HG03060 (cell line): Measurements from ENCODE around the gene NAV2.

Experiments
- ATAC-seq: cut with Tn5 transposase; IDR thresholded peaks from one replicate; pipeline ENCODE4 v1.9.1; 2021; ENCODE audit warnings: low read depth, moderate number of reproducible peaks; ENCODE audit not compliant: unreplicated experiment

The NAV2 gene

DNA sequence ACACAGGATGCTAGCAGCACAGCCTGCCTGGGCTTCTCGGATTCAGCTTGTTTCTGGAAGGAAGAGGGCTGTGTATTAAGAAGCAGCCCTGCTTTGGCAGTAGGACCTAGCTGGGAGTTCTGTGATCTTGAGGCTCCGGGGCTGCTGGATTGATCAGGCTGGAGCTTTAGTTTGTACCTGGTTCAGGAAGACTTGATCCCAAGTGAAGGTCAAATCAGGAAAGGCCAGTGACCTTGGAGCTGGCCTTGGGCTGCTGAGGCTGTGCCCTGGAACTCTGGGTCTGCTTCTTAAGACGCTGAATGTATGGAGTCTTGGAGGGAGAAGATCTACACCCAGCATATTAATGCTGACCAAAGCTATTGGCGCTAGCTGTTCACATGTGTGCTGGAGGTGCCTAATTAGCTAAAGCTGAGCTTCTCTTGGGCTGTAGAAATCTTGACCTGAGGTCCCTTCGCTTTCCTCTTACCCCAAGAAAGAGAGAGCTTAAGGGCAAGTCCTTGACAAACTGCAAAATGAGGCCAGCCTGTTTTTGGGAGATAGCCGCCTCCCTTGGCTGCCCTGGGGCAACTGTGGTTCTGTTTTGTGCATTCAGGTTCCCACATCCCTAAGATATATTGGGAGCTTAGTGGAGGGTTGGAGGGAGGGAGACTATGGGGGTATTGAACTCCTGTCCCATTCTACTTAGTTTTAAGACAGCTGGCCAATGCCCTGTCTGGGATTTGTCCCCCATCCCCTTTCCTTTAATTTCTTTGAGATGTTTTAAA is 311.7 kb downstream of the NAV2 start:
- no peak for ATAC-seq

DNA sequence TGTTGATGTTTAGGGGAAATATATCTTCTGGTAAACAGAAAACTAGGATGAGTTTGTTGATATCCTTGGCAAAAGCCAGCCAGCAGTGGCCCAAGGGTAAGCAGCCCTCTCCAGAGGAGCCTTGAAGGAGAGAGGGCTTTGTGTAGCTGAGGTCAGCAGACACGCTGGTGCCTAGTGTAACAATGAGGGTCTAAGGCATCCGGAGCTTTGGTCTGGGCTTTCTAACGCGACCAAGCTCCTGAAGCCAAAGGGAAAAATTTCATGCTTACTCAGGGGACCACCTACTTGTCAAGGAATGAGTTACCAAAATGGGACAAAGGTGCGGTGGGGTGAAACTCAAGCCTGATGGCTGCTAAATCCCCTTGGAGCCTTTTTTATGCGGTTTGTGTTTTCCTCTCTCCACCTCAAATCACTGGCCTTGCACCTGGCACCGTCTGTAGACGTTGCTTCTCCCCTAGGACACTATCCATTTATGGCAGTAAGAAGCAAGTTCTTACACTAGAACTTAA is 312.7 kb downstream of the NAV2 start:
- ATAC-seq: no peak

DNA sequence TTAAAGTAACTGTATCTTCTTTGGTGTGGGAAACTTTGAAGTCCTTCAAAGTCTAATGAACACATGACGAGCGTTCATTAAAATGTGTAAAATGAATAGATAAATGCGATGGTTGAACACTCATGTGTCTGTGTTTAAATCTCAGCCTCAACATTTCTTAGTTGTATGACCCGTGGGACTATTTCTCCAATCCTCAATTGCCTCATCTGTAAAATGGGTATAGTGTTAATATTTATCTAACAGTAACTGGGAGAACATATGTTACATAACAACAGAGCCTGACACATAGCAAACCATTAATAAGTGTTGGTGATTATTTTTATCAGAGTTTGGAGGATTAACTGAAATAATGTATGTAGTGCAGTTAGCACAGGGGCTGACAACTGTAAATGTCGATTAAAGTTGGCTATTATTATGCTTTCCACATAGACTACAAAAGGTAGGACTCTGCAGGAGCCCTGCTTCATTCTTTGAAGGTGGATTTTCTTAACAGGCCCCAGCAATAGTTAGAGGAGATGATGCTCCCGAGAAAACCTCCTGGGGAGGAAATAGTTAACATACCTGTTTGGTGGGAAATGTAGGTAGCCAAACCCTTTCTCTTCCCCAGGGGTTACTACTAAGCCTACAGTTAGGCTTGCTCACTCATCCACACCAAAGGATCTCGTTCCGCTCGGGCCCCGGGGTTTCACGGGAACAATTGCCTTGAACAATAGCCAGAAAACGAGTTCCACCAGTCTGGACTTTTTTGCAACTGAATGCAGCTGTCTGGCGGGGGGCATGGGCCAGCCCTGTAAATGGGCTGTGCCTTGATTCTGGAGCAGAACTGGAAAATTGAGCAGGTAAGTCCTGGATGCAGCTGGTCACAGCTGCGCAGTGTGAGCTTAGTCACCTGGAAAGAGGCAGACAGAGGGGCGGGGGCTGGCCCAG is 314.3 kb downstream of the NAV2 start:
- ATAC-seq: no peak

GRCh38 chr11:20027556-20028013 is 314.9 kb downstream of the NAV2 start:
- ATAC-seq: no peak

DNA sequence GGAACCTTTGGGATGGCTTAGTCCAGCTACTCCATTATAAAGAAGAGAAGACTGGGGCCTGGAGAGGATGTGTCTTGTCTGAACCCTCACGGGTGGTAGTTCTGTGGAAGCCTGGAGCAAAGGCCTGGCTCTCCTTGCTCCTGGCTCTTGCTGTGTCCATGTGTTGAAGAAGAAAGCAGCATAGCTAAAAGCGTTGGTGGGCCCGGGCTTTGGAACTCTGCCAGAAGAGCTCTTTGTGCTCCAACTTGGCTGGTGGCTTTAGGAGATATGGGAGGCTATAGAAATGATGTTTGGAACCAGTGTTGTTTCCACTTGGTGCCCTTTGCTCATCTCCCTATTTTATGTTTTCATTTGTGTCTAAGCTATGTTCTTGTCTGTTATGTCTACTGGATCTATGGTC is 316.6 kb downstream of the NAV2 start:
- ATAC-seq: no peak

GRCh38 chr11:20030472-20030871 is 317.8 kb downstream of the NAV2 start:
- no peak for ATAC-seq

- ATAC-seq: no peak
Measured at GRCh38 chr11:20031155-20032001, 318.7 kb downstream of the NAV2 start.

DNA sequence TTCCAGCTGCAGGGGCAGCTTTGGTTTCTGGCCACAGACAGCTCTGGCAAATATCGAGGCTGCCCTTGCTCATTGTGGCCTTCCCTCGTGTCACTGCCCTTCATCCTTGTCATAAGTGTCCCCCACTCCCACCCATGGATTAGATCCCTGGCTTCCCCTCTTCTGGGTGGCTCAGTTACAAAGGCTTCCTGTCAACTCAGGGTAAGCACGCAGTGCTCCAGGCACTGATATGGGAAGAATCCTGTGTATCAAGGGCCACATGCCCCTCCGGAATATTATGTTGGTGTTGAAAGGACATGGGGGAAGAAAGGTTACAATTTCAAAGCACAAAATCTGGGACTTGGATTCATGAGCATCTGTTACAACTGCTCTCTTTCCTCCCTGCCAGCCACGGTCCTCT is 319.5 kb downstream of the NAV2 start:
- no peak for ATAC-seq

DNA sequence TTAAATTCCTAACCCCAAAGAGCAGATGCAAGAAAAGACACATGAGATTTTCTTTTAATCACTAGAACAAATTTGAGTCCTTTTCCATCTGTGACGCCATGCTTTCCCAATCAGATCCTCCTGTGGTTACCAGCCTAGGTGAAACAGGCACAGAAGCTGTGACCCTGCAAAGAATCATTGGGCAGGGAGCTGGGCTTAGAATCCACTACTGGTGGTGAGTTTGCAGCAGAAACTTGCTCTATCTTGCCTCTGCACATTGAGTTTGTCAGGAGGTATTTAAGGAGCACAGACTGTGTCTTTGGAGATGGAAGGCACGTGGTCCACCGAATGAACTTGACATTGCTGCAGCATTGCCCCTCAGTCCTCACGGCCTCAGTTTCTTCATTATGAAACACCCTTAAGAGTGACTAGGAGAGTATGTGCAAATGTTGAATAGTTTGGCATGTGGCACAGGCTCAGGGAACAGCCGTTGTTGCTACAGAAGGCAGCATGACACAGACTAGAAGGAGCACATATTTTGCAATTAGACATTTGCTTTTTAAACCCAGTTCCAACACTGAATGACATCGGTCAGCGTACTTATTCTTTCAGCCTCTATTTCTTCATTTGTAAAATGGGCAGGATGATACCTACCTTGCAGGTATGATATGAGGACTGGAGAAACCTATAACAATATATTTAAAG is 320.1 kb downstream of the NAV2 start:
- ATAC-seq: no peak

DNA sequence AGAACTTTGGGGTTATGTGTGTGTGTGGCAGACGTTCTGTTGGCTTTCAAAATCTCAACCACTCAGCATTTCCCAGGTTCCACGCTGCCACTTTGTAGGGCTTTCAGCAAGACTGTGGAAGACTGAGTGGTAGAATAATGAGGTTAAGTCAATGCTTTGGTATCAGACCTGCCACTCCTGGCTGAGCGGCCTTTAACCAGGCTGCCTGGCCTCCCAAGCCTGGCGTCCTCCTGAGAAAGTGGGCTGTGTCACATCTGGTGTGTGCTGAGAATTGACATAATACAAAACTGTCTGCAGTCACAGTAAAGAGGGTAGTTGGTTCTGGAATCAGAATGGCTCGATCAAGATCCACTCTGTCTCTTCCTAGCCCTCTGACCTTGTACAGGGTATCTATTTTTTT is 321.2 kb downstream of the NAV2 start:
- ATAC-seq: no peak

DNA sequence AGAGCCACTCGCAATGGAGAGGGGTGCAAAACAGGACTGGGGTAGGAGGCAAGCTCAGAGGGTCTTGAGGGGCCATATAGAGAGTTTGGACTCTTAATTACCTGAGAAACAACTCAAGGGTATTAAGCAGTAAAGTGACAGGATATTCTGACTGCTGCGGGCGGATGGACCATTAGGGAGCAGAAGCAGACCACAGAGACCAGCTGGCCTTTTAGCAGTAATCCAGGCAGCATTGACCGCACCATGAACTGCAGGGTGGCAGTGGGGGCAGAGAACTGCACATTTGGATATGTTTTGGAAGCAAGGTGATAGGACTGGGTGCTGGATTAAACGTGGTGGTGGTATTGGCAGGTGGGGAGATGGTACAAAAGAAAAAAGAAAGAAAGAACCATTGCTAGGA is 322.3 kb downstream of the NAV2 start:
- ATAC-seq: no peak

DNA sequence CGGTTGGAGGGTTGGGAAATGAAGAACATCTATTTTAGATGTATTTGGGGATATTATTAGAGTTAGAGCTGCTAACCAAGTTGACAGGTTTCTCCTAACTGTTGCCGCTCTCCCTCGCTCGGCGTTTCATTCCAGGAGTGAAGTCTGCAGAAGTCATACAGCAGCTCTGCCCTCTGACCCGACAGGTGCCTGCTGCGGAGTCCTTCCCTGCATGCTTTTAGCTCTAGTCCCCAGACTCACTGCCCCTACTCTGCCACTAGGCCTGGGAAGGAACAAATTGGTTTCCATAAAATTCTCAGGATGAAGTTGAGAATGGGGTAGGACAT is 322.7 kb downstream of the NAV2 start:
- ATAC-seq: no peak

- ATAC-seq: no peak
Measured at GRCh38 chr11:20035701-20036601, 323.3 kb downstream of the NAV2 start.

GRCh38 chr11:20036626-20037335 is 324.1 kb downstream of the NAV2 start:
- ATAC-seq: no peak

- ATAC-seq: no peak
Measured at GRCh38 chr11:20037396-20038153, 324.9 kb downstream of the NAV2 start.

DNA sequence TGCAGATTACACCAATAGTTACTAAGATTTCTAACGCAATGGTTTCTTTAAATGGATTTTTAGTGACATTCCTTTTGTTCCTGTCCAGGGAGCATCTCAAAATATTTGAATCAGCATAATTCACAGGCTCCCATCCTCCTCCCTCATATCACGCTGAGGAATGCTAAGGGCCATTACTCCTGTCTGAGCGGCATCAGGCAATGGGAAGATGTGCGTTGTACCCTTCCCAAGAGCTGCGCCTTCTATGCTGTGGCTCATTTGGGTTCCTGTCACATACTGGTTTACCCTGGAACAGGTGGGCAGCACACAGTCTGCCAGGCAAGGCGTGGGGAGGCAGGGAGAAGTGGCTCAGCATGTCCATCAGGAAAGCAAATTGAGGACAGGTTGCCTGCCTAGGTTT is 325.8 kb downstream of the NAV2 start:
- no peak for ATAC-seq

- ATAC-seq: no peak
Measured at GRCh38 chr11:20038972-20039371, 326.3 kb downstream of the NAV2 start.

DNA sequence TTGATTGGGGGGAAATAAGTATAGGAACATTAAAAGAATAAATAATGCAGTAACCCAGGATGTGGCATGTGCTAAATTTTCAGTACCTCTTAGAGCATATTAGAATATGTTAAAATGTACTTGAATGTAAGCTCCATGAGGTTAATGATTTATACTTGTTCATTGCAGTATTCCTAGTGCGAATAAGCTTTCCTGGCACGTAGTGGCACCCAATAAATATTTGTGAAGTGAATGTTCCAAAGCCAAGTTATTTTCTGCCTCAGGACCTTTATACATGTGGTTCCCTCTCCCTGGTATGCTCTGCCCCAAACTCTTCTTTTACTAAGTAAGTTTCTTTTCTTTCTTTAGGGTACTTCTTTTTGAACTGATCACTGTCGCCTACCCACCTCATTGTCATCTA is 328.9 kb downstream of the NAV2 start:
- ATAC-seq: no peak
